Measurements from ENCODE around the gene ROR2.

GRCh38 chr9:91896513-91897121 lies 53.4 kb downstream of the ROR2 start:
- TF ChIP-seq CTCF (IDR thresholded peaks at IDR 0.05) (no peak), EP300 (IDR thresholded peaks at IDR 0.05) (peak in 2 of 4 donors; percentile 7 to 12)
